GM23248 (cell line): ENCODE data around the gene ADAMTS5. TPM values are rescaled to one million over a fixed set of nuclear protein-coding genes. Genes with fewer than 3 reads are reported as not detected.

Experiments used
- DNase-seq: peaks from one replicate; pipeline ENCODE4 v3.0.0-alpha.2; 2015
- H2AFZ ChIP-seq: fragments of 200-600 bp; sonication (generic); 2 replicates; pipeline ENCODE4 v1.6.1; 2016; ENCODE audit warnings: antibody characterized with exemption
- H3F3A ChIP-seq: fragments of 200-600 bp; sonication (generic); 2 replicates; pipeline ENCODE4 v1.6.1; 2016; ENCODE audit warnings: mild to moderate bottlenecking, antibody characterized with exemption, mixed run types; ENCODE audit not compliant: insufficient read depth
- H3K27ac ChIP-seq: fragments of 200-600 bp; sonication (generic); 2 replicates; pipeline ENCODE4 v1.5.1; 2016; ENCODE audit warnings: mild to moderate bottlenecking
- H3K27me3 ChIP-seq: fragments of 200-600 bp; sonication (generic); replicated peaks from 2 replicates; pipeline ENCODE4 v1.6.1; 2016; ENCODE audit warnings: mild to moderate bottlenecking; ENCODE audit not compliant: insufficient read depth
- H3K36me3 ChIP-seq: fragments of 200-600 bp; sonication (generic); 2 replicates; pipeline ENCODE4 v1.6.1; 2016; ENCODE audit warnings: low read depth, mild to moderate bottlenecking
- H3K4me1 ChIP-seq: fragments of 200-600 bp; sonication (generic); 2 replicates; pipeline ENCODE4 v1.6.1; 2016; ENCODE audit warnings: mild to moderate bottlenecking; ENCODE audit not compliant: insufficient read depth
- H3K4me2 ChIP-seq: fragments of 200-600 bp; sonication (generic); one replicate; pipeline ENCODE4 v1.6.1; 2016; ENCODE audit warnings: mild to moderate bottlenecking; ENCODE audit not compliant: unreplicated experiment
- H3K4me3 ChIP-seq: fragments of 200-600 bp; sonication (generic); 2 replicates; pipeline ENCODE4 v1.5.1; 2016; ENCODE audit warnings: mild to moderate bottlenecking
- H3K79me2 ChIP-seq: fragments of 200-600 bp; sonication (generic); 2 replicates; pipeline ENCODE4 v1.6.1; 2016; ENCODE audit warnings: mild to moderate bottlenecking; ENCODE audit not compliant: insufficient read depth
- H3K9ac ChIP-seq: fragments of 200-600 bp; sonication (generic); 2 replicates; pipeline ENCODE4 v1.6.1; 2016; ENCODE audit warnings: mild to moderate bottlenecking
- H3K9me2 ChIP-seq: fragments of 200-600 bp; sonication (generic); 2 replicates; pipeline ENCODE4 v1.6.1; 2016; ENCODE audit warnings: mixed run types, mild to moderate bottlenecking, moderate library complexity; ENCODE audit not compliant: insufficient read depth
- H3K9me3 ChIP-seq: fragments of 200-600 bp; sonication (generic); one replicate; pipeline ENCODE4 v1.6.1; 2017; ENCODE audit warnings: low read depth
- H4K20me1 ChIP-seq: fragments of 200-600 bp; sonication (generic); 2 replicates; pipeline ENCODE4 v1.6.0; 2016; ENCODE audit not compliant: insufficient read depth
- EZH2 ChIP-seq: fragments of 200-600 bp; sonication (generic); IDR thresholded peaks from 2 replicates; pipeline ENCODE4 v1.6.1; 2018; ENCODE audit warnings: antibody characterized with exemption, mild to moderate bottlenecking; ENCODE audit not compliant: insufficient read depth, poor library complexity, severe bottlenecking
- EZH2phosphoT487 ChIP-seq: fragments of 200-600 bp; sonication (generic); IDR thresholded peaks from 2 replicates; pipeline ENCODE4 v1.6.1; 2018; ENCODE audit warnings: antibody characterized with exemption, moderate library complexity, mild to moderate bottlenecking, low read depth; ENCODE audit not compliant: insufficient read depth
- WGBS, 2 experiments: methylation state at CpG; one replicate each; pipeline ENCODE4 v1.1.6; 2015 to 2017; ENCODE audit warnings: low lambda C conversion rate in 2 of 2, low coverage in 1 of 2; ENCODE audit errors: missing lambda C conversion rate in 2 of 2; 5-methylcytosine and 5-hydroxymethylcytosine counted together
- in situ Hi-C: fragments of 300-500 bp; cut with MboI; formaldehyde crosslinking; loops from 2 replicates; pipeline ENCODE4 v1.15.0; 2020
- polyA plus RNA-seq: library from polyadenylated mRNA; unstranded; fragments of >200 nt; fragmentation: Nextera tagmentation; extraction: Ambion mirVana; gene quantifications from 2 replicates; pipeline ENCODE4 v1.2.1, GENCODE V29; 2016
- total RNA-seq: library from RNA; depleted of rRNA; stranded (reverse); fragments of >200 nt; shearing (Covaris generic); gene quantifications from 2 replicates; pipeline ENCODE4 v1.2.3, GENCODE V29; 2014

The ADAMTS5 gene
- total and polyA plus RNA-seq, 2 experiments from 2014 or later: 6.5 to 9.6 TPM

DNA sequence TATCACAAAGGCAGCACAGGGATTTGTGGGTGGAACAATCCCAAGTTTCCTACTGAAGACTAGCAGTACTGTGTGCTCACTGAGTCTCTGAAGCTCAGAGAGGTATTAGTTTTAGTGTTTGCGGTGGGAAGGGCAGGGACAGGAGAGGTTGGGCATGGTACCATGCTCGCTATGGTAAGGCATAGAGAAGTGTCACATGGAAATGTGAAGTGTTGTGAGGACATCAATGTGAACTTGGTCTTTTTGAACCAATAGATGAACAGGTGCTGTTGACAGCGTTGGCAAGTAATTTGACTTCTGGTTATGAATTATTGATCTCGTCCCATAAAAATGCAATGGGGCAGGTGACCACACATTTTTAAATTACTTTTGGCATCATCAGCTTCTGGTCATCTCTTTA, 65.9 kb downstream of the ADAMTS5 start:
- H3K9me3 ChIP-seq: no peaks in the 10 kb centered on the region
- H3K9me2 ChIP-seq: peaks cover 5% of the 10 kb centered on the region; the same call in 1 of the 2 replicates
- 95 to 98% methylated on average over 4 of the region's 4 CpGs for WGBS, 2 experiments
- H2AFZ ChIP-seq: no peak overlapping the region
- DNase-seq: no peak
- H3K4me3 ChIP-seq: no peak overlapping the region
- H3K4me1 ChIP-seq: no peaks in the 10 kb centered on the region
- no peak overlapping the region for H3K4me2 ChIP-seq
- H3K36me3 ChIP-seq: no peaks in the 10 kb centered on the region
- no peaks in the 10 kb centered on the region for H3K27me3 ChIP-seq
- no peak for TF ChIP-seq EZH2
- no peak for TF ChIP-seq EZH2phosphoT487
- H3K79me2 ChIP-seq: no peaks in the 10 kb centered on the region
- in situ Hi-C loops: no loop called here
- no peaks in the 10 kb centered on the region for H3F3A ChIP-seq
- no peak overlapping the region for H3K27ac ChIP-seq
- no peaks in the 10 kb centered on the region for H4K20me1 ChIP-seq
- H3K9ac ChIP-seq: no peak overlapping the region

DNA sequence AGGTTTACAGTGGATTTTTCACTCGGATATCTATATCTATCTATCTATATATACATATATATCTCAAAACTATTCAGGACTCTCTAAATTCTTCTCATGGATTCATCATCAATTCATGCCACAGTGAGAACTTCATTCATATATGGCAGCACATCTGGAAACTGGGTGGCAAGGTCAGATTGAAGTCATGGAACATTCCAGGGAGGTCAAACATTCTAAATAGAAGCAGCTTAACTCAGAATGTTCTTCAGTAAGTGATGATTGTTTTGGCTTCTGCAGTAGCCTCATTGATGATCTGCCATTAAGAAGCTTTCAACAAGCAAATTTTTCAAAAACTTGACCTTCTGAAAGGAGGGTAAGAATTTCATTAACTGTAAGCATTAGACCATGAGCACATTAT, 74.7 kb downstream of the ADAMTS5 start:
- Histone ChIP-seq H2AFZ (no peak overlapping the region), H3K9me2 (no peaks in the 10 kb centered on the region), H3K79me2 (no peaks in the 10 kb centered on the region), H4K20me1 (no peaks in the 10 kb centered on the region), H3K4me1 (peaks cover 2% of the 10 kb centered on the region; the same call in 1 of the 2 replicates), H3K4me2 (no peak overlapping the region), H3K9ac (no peak overlapping the region), H3K9me3 (no peaks in the 10 kb centered on the region), H3K36me3 (no peaks in the 10 kb centered on the region), H3K27me3 (no peaks in the 10 kb centered on the region), H3K27ac (no peak overlapping the region), H3F3A (peaks cover 5% of the 10 kb centered on the region; the same call in 1 of the 2 replicates), H3K4me3 (no peak overlapping the region)
- DNase-seq: no peak
- in situ Hi-C loops: no loop called here
- WGBS, 2 experiments: 66 to 73% methylated on average over 1 of the region's 1 CpG
- TF ChIP-seq EZH2: no peak
- TF ChIP-seq EZH2phosphoT487: no peak

DNA sequence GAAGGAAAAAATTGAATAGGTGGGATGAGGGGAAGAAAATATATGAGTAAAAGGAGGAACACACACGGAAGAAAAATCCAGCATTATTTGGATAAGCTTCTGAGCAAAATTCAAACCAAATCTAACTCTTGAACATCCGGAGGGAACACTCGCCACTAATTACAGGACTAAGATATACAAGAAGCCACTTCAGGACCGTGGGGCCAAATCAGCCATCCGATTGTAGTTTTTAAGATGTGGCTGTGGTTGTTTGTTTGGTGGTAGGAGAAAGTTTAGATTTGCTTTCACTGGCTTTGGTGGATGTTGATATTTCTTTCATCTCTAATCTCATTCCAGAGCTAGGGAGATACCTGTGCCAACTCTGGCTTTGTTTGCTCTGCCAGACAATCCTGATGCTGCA, 78.0 kb downstream of the ADAMTS5 start:
- Histone ChIP-seq H2AFZ (0 out of 2 replicates have a peak overlapping the region, but pooled peaks have one; percentile 15), H3K27me3 (no peaks in the 10 kb centered on the region), H3K9ac (no peak overlapping the region), H3K36me3 (no peaks in the 10 kb centered on the region), H3K9me3 (no peaks in the 10 kb centered on the region), H4K20me1 (no peaks in the 10 kb centered on the region), H3K4me3 (no peak overlapping the region), H3K9me2 (no peaks in the 10 kb centered on the region), H3K27ac (no peak overlapping the region), H3K4me1 (peaks cover 5% of the 10 kb centered on the region; the same call in 1 of the 2 replicates), H3K4me2 (no peak overlapping the region), H3F3A (peaks cover 10% of the 10 kb centered on the region; the same call in 1 of the 2 replicates), H3K79me2 (no peaks in the 10 kb centered on the region)
- in situ Hi-C loops: no loop called here
- no peak for DNase-seq
- 28 to 33% methylated on average over 5 of the region's 5 CpGs for WGBS, 2 experiments
- TF ChIP-seq EZH2phosphoT487 (no peak), EZH2 (no peak)

DNA sequence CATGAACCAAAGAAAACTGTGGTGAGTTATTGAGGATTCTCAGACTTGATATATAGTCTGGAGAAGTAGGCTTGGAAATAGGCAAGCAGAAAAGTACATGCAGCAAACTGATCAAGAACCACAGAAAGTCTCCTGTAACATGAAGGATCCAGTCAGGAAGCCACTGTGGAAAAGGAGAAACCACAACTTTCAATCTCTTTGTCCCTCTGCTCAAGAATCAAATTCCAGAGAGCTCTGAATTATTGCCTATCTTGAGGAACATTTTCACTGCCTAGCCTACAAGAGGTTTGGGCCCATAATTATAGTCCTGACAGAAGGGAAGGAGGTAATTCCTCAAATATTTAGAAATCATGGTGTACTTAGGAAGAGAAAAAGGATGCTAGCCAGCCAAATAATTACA, 78.6 kb downstream of the ADAMTS5 start:
- TF ChIP-seq EZH2: no peak
- TF ChIP-seq EZH2phosphoT487: no peak
- Histone ChIP-seq H3K36me3 (no peaks in the 10 kb centered on the region), H3K79me2 (no peaks in the 10 kb centered on the region), H2AFZ (no peak overlapping the region), H3K9me2 (no peaks in the 10 kb centered on the region), H3K27ac (no peak overlapping the region), H3K4me3 (no peak overlapping the region), H3F3A (peaks cover 10% of the 10 kb centered on the region; the same call in 1 of the 2 replicates), H3K4me1 (peaks cover 5% of the 10 kb centered on the region; the same call in 1 of the 2 replicates), H3K9me3 (no peaks in the 10 kb centered on the region), H3K4me2 (no peak overlapping the region), H3K27me3 (no peaks in the 10 kb centered on the region), H3K9ac (no peak overlapping the region), H4K20me1 (no peaks in the 10 kb centered on the region)
- no peak for DNase-seq
- in situ Hi-C loops: no loop called here

DNA sequence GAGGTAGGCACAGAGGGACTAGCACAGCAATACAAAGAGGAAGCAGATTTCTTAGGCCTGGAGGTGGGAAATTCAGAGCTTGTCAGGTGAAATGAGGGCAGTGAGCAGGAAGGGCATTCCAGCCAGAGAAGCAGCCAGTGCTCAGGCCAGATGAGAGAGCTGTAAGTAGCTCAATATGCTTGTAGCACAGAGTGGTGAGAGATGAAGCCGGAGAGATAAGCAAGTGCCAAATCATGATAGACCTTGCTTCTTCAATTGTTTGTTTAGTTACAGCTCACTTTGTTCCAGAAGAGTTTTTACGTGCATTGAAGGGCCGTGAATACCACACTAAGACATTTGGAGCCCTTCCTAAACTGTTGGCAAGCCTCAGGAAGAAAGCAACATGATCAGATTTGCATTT, 79.6 kb downstream of the ADAMTS5 start:
- Histone ChIP-seq H4K20me1 (no peaks in the 10 kb centered on the region), H3K79me2 (no peaks in the 10 kb centered on the region), H3F3A (peaks cover 10% of the 10 kb centered on the region; the same call in 1 of the 2 replicates), H3K27me3 (no peaks in the 10 kb centered on the region), H3K9ac (no peak overlapping the region), H3K4me3 (no peak overlapping the region), H3K9me2 (no peaks in the 10 kb centered on the region), H3K27ac (no peak overlapping the region), H3K36me3 (no peaks in the 10 kb centered on the region), H2AFZ (peak overlapping the region; percentile 23), H3K9me3 (no peaks in the 10 kb centered on the region), H3K4me2 (no peak overlapping the region), H3K4me1 (peaks cover 5% of the 10 kb centered on the region; the same call in 1 of the 2 replicates)
- DNase-seq: peak; percentile 38
- in situ Hi-C loops: no loop called here
- TF ChIP-seq EZH2phosphoT487 (no peak), EZH2 (no peak)
- 24 to 29% methylated on average over 3 of the region's 3 CpGs for WGBS, 2 experiments
